ENCODE data around the gene ACSL1. TPM values are rescaled to one million over a fixed set of nuclear protein-coding genes. Genes with fewer than 3 reads are reported as not detected.

The ACSL1 gene
- total and polyA plus RNA-seq, 2 donors (not counting 1 experiment from before 2014, with no cell fraction given): 15.4 to 30.1 TPM

DNA sequence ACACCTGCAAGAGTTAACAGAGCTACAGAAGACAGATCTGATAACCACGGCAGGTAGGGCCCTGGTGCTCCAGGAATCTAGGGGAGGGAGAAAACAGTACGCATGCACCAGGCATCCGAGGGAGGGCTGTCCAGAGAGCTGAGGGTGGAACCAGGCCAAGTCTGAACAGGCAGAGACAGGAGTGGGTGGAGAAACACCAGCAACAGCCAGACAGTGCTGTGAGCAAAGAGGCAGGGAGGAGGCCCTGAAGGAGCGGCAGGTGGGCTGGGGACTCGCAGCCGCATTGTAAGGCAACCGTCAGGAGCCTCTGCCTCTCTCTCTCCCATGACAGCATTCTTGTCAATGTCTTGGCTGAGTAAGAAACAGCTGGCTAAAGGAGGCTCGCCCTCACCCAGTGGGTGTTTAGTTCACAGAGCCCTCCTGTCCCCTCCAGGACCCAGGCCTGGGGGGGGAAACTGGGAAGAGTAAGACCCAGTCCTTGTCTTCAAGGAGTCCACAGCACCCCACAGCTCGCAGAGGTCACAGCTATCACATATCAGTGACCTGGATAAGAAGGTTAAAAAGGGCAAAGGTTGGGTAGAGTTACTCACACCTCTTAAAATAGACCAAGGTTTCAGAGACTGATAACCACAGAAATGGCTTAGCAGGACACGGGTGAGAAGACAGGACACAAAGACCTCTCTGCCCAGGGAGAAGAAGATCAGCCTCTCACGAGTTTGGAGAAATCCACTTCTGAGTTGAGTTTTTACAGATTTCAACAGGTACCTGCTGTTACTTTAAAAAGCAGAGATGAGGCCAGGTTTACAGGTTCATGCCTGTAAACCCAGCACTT is 10.5 kb downstream of the ACSL1 start:
- Histone ChIP-seq H3K36me3 (ENCODE audit: control insufficient read depth, insufficient read depth, low read length) (no peaks in the 10 kb centered on the region), H3K9me3 (ENCODE audit: control insufficient read depth, insufficient read depth, low read depth, low read length) (no peaks in the 10 kb centered on the region), H4K20me1 (ENCODE audit: control insufficient read depth, extremely low read depth, insufficient read depth, low read length) (no peaks in the 10 kb centered on the region), H2AFZ (ENCODE audit: low read length) (peak overlapping the region; percentile 12), H3K4me3 (replicated peaks in 1 of 4; ENCODE audit: control extremely low read depth in 1 of 4, insufficient read depth in 1 of 4, low read depth in 3 of 4, low read length in 4 of 4) (no peak overlapping the region), H3K4me1 (ENCODE audit: control insufficient read depth, extremely low read depth, insufficient read depth, low read length) (peaks cover 4% of the 10 kb centered on the region), H3K4me2 (ENCODE audit: extremely low read depth, insufficient read depth, low read length) (peak overlapping the region; percentile 52), H3K79me2 (ENCODE audit: control insufficient read depth, insufficient read depth, low read length) (no peaks in the 10 kb centered on the region), H3K27me3 (ENCODE audit: control insufficient read depth, insufficient read depth, low read length) (no peaks in the 10 kb centered on the region), H3K9ac (ENCODE audit: insufficient read depth, low read length) (no peak overlapping the region), H3K27ac (ENCODE audit: insufficient read depth, low read length) (no peak overlapping the region)
- TF ChIP-seq, protein P1, sequence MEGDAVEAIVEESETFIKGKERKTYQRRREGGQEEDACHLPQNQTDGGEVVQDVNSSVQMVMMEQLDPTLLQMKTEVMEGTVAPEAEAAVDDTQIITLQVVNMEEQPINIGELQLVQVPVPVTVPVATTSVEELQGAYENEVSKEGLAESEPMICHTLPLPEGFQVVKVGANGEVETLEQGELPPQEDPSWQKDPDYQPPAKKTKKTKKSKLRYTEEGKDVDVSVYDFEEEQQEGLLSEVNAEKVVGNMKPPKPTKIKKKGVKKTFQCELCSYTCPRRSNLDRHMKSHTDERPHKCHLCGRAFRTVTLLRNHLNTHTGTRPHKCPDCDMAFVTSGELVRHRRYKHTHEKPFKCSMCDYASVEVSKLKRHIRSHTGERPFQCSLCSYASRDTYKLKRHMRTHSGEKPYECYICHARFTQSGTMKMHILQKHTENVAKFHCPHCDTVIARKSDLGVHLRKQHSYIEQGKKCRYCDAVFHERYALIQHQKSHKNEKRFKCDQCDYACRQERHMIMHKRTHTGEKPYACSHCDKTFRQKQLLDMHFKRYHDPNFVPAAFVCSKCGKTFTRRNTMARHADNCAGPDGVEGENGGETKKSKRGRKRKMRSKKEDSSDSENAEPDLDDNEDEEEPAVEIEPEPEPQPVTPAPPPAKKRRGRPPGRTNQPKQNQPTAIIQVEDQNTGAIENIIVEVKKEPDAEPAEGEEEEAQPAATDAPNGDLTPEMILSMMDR (conservative IDR thresholded peaks at IDR 0.05 in 1 of 2, IDR thresholded peaks at IDR 0.05 in 1 of 2; ENCODE audit: low read depth in 1 of 2, low read length in 2 of 2): no peak
- TF ChIP-seq EZH2 (IDR thresholded peaks at IDR 0.05; ENCODE audit: low read length, missing control alignments): no peak
- DNase-seq (ENCODE audit: low read depth in 2 of 2): peak; percentile 67 to 81

DNA sequence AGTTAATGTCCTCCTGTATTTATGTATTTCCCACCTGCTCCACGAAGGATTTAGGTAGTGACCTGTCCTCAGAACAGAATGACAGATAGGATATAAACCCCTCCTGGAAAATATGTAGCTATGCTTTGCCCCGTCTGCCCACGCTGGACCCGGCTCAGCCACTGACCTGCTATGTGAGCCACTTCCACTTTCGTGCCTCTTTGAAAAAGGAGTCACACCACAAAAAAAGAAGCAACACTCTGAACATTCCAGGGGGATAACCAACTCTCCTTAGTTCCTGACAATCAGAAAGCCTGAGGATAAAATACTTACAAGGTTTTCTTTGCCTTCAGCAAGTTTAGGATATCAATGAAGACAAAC is 11.1 kb downstream of the ACSL1 start:
- Histone ChIP-seq H3K4me3 (replicated peaks in 1 of 4; ENCODE audit: control extremely low read depth in 1 of 4, insufficient read depth in 1 of 4, low read depth in 3 of 4, low read length in 4 of 4) (no peak overlapping the region), H3K79me2 (ENCODE audit: control insufficient read depth, insufficient read depth, low read length) (no peaks in the 10 kb centered on the region), H3K9ac (ENCODE audit: insufficient read depth, low read length) (no peak overlapping the region)

DNA sequence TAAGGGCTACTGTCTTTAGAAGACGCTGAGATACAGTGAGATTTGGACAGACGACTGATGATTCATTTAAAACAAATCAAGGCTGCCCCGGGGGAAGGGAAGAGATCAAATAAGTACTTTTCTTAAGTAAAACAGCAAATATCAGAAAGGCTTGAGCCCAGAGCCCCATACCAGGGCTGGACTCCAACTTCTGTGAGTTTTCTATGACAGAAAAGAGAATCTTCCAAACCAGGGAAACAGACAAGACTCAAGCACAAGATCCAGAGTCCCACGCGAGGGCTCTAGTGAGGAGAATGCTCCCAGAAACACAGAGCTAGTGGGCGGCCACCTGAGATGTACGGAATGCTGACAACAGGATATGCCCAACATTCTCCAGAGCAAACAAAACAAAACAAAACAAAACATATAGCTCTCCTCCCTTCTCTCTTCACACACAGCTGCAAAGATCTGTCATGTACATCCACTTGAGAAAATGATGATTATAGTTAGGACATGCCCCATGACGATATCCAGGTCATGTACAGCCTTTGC is 13.1 kb downstream of the ACSL1 start:
- H3K9ac ChIP-seq (ENCODE audit: insufficient read depth, low read length): no peak overlapping the region
- no peak for TF ChIP-seq EZH2 (IDR thresholded peaks at IDR 0.05; ENCODE audit: low read length, missing control alignments)
- no peaks in the 10 kb centered on the region for H3K9me3 ChIP-seq (ENCODE audit: control insufficient read depth, insufficient read depth, low read depth, low read length)
- no peaks in the 10 kb centered on the region for H3K79me2 ChIP-seq (ENCODE audit: control insufficient read depth, insufficient read depth, low read length)
- no peak overlapping the region for H3K4me3 ChIP-seq (replicated peaks in 1 of 4; ENCODE audit: control extremely low read depth in 1 of 4, insufficient read depth in 1 of 4, low read depth in 3 of 4, low read length in 4 of 4)
- peak; percentile 14 to 22 for DNase-seq (ENCODE audit: low read depth in 2 of 2)
- no peaks in the 10 kb centered on the region for H4K20me1 ChIP-seq (ENCODE audit: control insufficient read depth, extremely low read depth, insufficient read depth, low read length)
- no peaks in the 10 kb centered on the region for H3K36me3 ChIP-seq (ENCODE audit: control insufficient read depth, insufficient read depth, low read length)
- no peaks in the 10 kb centered on the region for H3K27me3 ChIP-seq (ENCODE audit: control insufficient read depth, insufficient read depth, low read length)
- no peak overlapping the region for H3K4me2 ChIP-seq (ENCODE audit: extremely low read depth, insufficient read depth, low read length)
- H3K4me1 ChIP-seq (ENCODE audit: control insufficient read depth, extremely low read depth, insufficient read depth, low read length): peaks cover 4% of the 10 kb centered on the region
- H2AFZ ChIP-seq (ENCODE audit: low read length): no peak overlapping the region
- no peak overlapping the region for H3K27ac ChIP-seq (ENCODE audit: insufficient read depth, low read length)

More for the DNA sequence above, 11.1 kb downstream of the ACSL1 start:
- Histone ChIP-seq H3K27me3 (ENCODE audit: control insufficient read depth, insufficient read depth, low read length) (no peaks in the 10 kb centered on the region), H3K9me3 (ENCODE audit: control insufficient read depth, insufficient read depth, low read depth, low read length) (no peaks in the 10 kb centered on the region), H2AFZ (ENCODE audit: low read length) (no peak overlapping the region), H3K4me2 (ENCODE audit: extremely low read depth, insufficient read depth, low read length) (no peak overlapping the region), H3K27ac (ENCODE audit: insufficient read depth, low read length) (no peak overlapping the region), H3K36me3 (ENCODE audit: control insufficient read depth, insufficient read depth, low read length) (no peaks in the 10 kb centered on the region), H4K20me1 (ENCODE audit: control insufficient read depth, extremely low read depth, insufficient read depth, low read length) (no peaks in the 10 kb centered on the region), H3K4me1 (ENCODE audit: control insufficient read depth, extremely low read depth, insufficient read depth, low read length) (peaks cover 4% of the 10 kb centered on the region)
- TF ChIP-seq EZH2 (IDR thresholded peaks at IDR 0.05; ENCODE audit: low read length, missing control alignments): no peak
- TF ChIP-seq, protein P1 (conservative IDR thresholded peaks at IDR 0.05 in 1 of 2, IDR thresholded peaks at IDR 0.05 in 1 of 2; ENCODE audit: low read depth in 1 of 2, low read length in 2 of 2): no peak
- DNase-seq (ENCODE audit: low read depth in 2 of 2): peak in 1 of 2 donors; percentile 59
